Embryonic facial prominence (tissue), 1 donor: Measurements from ENCODE around the gene MUC16.
"Not testable (repeated sequence)": the region's sequence is repeated elsewhere in the genome, so short reads cannot be mapped to it uniquely, and the experiment has no call there.

Experiments used
- DNase-seq: peaks from one replicate; pipeline ENCODE4 v3.0.0-alpha.2; 2016; ENCODE audit errors: extremely low spot score

The MUC16 gene

DNA sequence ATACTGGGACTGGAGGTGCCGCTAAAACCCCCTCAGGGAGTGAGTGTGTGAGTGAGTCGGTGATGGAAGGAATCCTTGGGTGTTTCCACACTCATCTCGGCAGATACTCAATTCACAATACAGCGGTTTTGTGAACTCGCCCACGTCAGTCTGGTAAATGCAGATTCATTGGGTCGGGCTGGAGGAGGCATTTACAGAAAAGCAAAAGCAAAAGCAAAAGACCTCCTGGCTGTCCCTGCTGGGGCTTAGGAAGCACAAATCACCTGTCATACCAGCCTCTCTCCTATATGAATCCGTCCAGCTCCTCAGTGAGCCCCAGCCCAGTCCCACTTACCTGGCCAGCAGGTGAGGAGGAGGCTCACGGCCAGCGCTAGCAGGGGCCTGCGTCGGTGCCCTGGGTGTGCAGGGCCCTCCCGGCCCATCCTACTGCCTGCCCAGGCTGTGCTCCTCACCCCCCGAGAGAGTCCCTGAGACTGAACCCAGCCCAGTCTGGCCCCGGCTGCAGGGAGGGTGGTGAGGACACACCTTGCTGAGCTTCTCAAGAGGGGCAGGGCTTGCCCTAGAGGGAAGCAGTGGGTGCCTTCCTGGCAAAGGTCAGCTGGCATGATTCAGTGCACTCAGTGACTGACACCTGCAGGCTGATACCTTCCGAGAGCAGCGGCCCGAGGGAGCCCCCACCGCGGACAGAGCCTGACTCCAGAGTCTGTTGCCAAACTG, at the start of gene MUC16:
TSS of gene MUC16 (minus strand) at position 475 of the 717 bp plus-strand sequence.
- DNase-seq = no peak

DNA sequence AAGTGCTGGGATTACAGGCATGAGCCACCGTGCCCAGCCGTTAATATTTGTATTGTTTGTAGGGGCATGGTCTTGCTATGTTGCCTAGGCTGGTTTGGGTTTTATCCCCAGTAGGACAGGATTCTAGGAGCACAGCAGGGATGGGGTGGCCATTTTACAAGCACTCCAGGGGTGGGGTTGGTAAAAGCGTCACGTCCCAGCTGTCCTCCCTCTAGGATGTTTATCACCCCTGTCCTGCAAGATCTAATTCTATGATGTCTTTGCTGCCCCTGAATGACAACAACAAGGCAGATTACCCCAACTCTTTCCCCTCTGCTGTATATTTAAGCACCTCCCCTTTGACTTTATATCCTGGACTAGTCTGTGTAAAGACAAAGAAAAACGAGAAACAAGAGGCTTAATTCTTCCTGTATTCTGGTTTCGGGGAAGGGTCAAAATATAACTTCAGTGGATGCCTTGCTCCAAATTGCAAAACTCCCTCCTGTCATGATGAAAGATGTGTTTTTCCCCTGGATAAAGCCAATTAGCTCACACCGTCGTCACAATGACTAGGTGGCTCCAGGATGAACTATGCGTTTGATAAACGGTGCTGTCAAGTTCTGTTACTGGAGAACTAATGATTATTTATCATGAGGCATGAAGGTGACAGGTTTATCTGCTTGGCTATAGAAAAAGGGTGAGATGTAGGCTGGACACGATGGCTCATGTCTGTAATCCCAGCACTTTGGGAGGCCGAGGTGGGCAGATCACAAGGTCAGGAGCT, 48.9 kb upstream of the MUC16 start:
- DNase-seq = no peak

DNA sequence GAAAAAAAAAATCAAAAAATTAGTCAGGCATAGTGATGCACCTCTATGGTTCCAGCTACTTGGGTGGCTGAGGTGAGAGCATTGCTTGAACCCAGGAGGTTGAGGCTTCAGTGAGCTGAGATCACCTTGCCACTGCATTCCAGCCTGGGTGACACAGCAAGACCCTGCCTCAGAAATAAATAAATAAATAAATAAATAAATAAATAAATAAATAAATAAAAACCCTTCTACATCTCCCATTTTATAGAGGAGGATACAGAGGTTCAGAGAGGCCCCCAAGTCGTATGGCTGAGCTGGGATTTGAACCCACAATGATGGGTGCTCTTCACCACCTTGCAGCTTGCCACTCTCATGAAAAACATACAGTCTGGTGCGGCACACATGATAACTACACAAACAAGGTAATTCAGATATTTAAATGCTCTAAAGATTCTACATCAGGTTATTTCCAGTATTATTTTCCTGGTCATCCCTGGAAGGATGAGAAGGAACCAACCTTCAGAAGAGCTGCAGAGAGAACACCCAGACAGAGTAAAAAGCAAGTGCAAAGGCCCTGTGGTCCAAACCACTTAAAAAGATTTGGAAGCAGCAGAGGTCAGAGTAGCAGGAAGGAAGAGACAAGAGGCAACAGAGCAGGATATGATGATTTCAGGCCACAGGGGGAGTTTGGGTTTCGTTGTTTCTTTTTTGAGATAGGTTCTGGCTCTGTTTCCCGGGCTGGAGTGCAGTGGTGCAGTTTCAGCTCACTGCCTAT, 47.5 kb upstream of the MUC16 start:
- no peak for DNase-seq

DNA sequence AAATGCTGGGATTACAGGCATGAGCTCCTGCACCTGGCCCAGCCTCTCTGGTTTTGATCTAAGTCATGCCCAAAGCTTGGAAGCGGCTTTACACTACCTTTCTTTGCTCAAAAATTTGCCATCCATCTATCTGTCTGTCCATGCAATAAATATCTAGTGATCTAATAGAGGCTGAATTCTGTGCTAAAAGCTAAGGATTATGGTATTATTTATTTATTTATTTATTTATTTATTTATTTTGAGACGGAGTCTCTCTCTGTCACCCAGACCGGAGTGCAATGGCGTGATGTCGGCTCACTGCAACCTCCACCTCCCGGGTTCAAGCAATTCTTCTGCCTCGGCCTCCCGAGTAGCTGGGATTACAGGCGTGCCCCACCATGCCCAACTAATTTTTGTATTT, 45.9 kb upstream of the MUC16 start:
- not testable (repeated sequence) for DNase-seq

DNA sequence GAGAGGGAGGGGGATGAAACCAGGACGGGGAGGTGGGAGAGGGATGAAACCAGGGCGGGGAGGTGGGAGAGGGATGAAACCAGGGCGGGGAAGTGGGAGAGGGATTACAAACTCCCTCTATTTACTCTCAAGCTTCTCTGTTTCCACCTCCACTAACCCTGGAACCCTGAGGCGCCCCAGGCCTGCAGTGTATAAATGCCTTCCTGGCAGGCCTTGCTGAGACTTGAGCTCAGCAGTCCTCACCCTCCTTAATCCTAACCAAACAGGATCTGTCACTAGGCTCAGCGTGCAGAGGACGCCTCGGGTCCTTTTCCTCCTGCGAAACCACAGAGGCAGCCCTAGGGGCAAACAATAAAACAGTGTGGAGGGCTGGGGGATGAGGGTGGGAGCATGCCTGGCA, 44.6 kb upstream of the MUC16 start:
- no peak for DNase-seq

DNA sequence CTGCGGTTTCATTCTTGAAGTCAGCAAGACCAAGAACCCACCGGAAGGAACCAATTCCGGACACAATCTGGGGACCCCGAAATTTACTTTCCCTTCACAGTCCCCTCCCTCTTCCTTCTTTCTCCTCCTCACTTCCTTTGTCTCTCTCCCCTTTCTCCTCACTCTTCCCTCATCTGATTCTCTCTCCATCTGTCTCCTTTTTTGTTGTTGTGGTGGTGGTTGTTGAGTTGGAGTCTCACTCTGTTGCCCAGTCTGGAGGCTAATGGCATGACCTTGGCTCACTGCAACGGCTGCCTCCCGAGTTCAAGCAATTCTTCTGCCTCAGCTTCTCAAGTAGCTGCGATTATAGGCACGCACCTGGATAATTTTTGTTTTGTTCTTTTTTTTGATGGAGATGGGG, 44.0 kb upstream of the MUC16 start:
- no peak for DNase-seq

DNA sequence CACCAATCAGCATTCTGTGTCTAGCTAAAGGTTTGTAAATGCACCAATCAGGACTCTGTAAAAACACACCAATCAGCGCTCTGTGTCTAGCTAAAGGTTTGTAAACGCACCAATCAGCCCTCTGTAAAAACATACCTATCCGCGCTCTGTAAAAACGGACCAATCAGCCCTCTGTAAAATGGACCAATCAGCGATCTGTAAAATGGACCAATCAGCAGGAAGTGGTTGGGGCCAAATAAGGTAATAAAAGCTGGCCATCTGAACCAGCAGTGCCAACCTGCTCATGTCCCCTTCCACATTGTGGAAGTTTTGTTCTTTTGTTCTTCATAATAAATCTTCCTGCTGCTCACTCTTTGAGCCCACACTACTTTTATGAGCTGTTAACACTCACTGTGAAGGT, 43.5 kb upstream of the MUC16 start:
- not testable (repeated sequence) for DNase-seq

DNA sequence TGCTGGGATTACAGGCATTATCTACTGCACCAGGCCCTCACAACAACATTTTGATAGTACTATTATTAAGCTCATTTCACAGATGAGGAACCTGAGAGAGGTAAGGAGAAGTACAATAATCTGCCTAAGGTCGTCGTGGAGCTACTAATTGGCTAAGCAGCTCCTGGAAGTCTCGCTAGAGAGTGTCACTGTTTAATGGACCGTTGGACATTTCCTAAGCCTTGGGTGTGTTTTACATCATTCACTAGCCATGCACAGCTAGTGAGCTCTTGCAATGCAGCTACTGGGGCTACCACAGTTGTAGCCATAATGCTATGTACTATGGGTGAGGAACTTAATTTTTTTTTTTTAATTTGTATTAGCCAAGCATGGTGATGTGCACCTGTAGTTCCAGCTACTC, 42.7 kb upstream of the MUC16 start:
- no peak for DNase-seq

DNA sequence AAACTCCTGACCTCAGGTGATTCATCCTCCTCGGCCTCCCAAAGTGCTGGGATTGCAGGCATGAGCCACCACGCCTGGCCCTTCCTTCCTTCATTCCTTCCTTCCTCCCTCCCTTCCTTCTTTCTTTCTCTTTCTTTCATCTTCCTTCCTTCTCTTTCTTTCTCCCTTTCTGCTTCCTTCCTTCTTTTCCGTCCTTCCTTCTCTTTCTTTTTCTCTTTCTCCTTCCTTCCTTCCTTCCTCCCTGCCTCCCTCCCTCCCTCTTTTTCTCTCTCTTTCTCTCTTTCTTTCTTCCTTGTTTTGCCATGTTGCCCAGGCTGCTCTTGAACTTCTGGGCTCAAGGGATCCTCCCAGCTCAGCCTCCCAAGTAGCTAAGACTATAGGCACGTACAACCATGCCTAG, 36.5 kb upstream of the MUC16 start:
- DNase-seq = no peak

DNA sequence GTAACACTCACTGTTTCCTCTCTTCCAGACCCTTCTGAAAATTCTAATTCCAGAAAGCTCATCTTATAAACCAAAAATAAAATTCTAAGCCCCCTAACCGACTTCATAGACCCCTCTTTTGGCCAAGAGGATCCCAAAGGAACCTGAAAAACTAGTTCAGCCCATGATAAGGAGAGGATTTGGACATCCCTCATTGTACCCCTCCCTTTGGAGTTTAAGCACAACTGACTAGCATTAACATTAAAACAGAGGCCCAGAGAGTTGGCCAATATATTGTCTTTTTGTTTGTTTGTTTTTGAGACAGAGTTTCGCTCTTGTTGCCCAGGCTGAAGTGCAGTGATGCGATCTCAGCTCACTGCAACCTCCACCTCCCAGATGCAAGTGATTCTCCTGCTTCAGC, 34.2 kb upstream of the MUC16 start:
- no peak for DNase-seq

DNA sequence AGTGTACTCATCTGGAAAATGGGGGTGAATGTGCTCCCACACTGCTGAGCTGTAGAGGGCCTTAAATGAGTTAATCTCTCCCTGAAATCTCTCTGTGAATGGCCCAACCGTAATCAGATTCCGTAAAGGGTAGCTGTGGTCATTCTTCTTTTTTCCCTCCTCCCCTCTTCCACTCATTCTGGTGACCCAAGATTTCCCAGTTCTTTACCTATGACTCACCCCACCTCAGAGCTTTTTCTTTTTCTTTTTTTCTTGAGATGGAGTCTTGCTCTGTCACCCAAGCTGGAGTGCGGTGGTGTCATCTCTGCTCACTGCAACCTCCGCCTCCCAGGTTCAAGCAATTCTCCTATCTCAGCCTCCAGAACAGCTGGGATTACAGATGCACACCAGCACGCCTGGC, 33.3 kb upstream of the MUC16 start:
- DNase-seq = no peak

DNA sequence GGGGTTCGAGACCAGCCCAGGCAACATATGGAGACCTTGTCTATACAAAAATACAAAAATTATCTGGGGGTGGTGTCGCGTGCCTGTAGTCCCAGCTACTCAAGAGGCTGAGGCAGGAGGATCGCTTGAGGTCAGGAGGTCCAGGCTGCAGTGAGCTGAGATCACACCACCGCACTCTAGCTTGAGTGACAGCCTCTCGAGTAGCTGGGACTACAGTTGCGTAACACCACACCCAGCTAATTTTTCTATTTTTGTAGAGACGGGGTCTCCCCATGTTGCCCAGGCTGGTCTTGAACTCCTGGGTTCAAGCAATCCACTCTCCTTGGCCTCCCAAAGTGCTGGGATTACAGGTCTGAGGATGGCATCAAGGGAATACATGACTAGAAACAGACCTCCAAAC, 30.8 kb upstream of the MUC16 start:
- no peak for DNase-seq

DNA sequence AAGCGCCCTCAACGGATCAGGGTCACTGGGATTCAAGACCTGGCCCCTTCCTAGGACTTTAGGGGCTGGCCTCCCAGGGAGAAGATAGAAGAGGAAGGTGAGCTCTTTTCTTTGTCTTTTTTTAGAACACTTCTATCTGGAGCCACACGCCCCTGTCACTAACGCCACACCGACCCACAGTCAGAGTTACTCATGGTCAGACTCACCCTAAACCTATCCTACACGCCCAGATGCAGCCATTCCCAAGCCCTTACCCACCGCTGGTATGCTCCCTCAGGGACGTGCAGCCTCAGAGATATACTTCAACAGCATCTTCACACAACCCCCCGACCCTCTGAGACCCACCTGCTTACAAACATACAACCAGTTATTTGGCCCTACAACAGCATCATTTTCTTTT, 29.9 kb upstream of the MUC16 start:
- no peak for DNase-seq

DNA sequence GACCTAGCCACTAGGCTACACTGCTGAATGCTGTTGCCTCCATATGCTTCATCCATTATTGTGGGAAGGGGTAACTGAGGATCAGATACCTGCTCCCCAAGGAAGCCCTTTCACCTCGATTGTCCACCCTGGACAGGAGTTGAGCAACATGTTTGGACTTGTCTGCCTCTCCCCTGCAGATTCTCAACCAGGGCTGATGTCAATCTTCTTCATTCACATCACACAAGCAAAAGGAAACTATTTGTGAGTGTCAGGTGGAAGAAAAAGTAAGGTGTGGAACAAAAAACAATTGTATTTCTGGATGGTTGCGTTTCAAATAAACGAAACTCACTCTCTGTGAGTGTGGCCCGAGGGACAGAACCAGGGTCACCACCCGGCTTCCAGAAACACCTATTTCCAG, 29.5 kb upstream of the MUC16 start:
- no peak for DNase-seq

DNA sequence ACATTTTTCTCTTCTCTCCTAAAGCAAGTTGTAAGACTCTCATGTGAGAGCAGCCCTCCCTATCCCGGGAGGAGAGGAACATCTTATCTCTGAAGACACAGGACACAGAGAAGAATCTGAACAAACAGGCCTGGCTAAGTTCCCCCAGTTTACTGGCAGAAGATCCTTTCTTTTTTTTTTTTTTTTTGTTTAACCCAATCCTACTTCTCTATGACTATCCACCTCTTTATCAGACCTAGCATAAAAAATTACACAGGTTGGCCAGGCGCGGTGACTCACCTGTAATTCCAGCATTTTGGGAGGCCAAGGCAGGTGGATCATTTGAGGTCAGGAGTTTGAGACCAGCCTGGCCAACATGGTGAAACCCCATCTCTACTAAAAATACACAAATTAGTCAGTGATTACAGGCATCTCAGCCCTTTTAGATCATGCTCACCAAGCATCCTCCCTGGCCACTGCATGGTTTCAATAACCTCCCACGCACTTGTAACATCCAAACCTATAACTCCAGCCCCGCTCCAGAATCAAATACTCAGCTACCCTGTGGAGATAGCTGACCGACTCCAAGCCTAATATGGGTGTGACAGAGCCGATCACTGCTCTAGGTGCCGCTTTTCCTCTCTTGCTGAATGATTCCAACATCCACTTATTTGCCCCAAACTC, 27.3 kb upstream of the MUC16 start:
- DNase-seq = no peak

DNA sequence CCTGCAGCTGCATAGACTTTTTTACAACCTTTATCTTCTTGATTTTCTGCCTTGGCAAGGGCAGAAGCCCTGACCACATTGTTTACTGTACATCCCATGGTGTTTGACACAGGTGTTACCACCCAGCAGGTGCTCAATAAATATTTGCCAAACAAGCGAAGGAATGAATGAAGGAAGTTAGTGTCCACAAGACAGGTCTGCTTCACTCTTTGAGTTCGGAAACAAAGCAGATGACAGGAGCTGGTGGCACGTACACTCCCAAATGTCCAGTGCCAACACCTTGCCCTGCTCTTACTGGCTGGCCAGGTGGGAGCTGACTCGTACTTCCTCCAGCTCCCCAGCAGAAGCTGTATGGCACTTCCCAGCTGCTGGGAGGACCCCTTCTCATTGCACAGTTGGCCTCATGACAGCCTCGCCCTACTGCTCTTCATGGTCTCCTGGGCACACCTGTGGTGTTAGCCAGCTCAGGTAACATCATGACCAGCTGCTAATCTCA, 22.0 kb upstream of the MUC16 start:
- DNase-seq = no peak

DNA sequence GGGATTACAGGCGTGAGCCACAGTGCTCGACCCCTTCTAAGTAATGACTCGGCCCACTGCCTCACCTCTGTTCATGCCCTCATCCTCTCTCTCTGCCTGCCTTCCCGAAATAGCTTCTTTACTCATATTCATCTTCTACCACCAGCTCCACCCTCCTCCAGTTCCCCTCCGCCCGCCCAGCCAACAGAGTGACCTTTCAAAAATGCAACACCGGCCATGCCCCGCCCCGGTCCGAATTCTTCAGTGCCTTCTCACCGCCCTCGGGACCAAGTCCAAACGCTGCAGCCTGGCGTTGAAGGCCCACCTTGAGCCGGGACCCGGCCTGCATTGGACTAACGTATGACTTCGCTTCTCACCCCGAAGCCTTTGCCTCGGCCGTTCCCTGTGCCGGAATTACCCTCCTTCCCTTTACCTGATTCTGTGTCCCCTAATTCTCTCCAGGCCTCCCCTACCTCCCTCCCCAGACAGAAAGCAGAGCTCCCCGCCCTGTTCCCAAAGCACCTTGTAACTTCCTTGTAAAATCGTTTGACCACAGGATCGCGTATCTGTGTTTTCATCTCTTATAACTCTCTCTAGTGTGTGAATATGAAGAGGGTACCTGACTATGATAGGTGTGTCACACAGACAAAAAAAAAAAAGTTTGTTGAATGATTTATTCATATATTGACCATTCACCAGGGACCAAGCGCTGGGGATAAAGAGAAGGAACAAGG, 8.1 kb upstream of the MUC16 start:
- no peak for DNase-seq

DNA sequence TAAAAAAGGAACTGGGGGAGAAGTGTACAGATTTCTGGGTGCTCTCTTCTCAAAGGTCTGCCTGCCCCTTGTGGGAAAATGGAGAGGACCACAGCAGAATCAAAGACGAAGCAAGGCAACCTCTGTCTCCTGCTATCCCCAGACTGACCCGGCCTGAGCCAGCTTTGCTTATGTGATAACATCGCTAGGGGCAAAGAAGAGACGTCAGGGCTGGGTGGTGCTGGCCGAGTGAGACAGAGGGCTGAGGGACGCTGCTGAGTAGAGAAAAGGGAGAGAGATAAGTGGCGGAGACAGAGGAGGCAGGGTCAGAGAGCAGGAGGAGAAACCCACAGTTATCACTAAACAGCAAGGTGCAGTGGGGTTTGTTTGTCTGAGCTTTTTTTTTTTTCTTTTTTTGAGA, 4.6 kb upstream of the MUC16 start:
- DNase-seq = no peak

DNA sequence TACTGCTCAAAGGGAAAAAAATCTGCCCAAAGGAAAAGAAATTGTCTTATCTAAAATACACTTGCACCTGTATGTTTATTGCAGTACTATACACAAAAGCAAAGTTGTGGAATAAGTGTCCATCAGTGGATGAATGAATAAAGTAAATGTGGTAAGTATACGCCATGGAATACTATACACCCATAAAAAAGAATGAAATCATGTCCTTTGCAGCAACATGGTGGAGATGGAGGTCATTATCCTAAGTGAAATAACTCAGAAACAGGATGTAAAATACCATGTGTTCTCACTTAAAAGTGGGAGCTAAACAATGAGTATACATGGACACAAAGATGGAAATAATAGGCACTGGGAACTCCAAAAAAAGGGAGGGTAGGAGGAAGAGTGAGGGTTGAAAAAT, 3.8 kb upstream of the MUC16 start:
- DNase-seq = no peak

DNA sequence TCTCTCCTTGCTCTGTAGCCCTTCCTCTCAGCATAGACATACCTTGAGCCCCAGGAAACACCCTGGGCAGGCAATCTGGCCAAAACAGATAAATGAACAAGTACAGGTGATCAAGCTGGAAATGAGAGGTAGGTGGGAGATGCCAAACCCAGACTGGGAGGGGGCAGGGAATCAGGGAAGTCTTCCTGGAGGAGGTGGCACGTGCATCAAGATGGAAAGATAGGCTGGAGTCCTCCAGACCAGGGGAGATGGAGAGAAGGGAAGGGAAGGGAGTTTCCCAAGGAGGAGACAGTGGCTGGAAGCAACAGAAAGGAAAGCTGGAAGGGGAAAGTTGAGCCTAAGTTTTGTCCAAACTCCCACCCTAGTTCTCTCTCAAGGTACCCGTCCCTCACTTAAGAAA, 1.7 kb upstream of the MUC16 start:
- no peak for DNase-seq

DNA sequence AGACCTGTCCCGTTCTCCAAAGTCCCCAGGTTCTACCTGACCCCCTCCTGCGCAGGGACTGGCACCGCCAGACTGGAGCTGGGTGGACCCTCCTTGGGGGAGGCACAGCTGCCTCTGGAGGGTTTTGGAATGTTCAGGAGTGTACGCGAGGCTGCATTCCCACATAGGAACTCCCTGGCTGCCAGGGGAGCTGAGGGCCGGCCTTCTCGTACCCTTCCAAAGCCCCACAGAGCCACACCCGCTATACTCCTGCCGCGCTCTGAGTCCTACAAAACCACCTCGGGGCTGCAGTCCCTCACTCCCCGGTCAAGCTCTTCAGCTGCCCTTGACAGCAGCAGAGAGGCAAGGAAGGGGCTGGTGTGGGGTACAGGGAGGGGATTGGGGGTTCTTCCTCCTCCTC, 484 bp upstream of the MUC16 start:
- DNase-seq = no peak
